ENCODE results near the gene HECTD4.
"Not testable (repeated sequence)": the region's sequence is repeated elsewhere in the genome, so short reads cannot be mapped to it uniquely, and the experiment has no call there.

HECTD4 gene

DNA sequence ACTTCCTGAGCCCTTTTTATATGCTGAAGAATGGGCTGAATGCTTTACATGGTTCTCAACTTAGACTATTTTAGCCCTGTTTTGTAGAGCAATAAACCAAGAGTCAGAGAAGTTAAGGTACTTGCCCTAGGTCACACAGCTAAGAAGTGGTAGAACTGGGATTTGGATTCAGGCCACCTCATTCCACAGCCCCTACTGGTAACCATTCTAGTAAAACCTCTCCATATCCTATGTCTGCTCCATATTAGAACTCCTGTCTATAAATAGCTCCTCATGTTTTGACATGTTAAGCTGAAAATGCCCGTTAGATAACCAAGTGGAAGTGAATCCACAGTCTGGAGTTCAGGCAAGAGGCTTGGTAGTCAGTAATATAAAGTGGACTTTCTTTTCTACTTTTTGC, 111.6 kb downstream of the HECTD4 start:
- no peak for DNase-seq (ENCODE audit: low read depth in 2 of 2)

DNA sequence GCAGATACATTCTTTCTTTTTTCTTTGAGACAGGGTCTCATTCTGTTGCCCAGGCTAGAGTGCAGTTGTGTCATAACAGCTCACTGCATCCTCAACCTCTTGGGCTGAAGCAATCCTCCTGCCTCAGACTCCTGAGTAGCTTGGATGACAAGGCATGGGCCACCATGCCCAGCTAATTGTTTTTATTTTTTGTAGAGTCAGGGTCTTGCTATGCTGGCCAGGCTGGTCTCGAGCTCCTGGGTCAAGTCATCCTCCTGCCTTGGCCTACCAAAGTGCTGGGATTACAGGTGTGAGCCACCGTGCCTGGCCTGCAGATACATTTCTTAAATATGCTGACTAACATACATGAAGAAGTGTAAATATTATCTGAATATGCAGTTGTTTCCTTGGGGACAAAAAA, 115.8 kb downstream of the HECTD4 start:
- DNase-seq (ENCODE audit: low read depth in 2 of 2) = no peak

DNA sequence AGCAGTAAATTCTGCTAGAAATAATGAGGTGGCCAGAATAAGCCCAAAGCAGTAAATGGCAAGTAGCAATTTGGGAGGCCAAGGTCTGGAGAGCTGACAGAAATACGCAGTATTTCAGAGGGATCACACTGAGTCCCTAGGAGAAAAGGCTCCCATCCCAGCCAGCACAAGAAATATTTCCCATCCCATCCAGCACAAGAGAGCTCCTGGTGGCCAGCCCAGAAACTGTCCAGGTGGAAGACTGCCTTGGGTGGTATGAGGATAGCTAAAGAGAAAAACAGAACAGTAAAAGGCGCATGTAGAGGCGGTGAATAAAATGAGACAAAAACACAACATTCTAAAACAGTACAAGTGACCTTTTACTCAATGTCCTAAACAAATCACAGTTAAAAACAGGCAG, 120.7 kb downstream of the HECTD4 start:
- no peak for DNase-seq (ENCODE audit: low read depth in 2 of 2)

DNA sequence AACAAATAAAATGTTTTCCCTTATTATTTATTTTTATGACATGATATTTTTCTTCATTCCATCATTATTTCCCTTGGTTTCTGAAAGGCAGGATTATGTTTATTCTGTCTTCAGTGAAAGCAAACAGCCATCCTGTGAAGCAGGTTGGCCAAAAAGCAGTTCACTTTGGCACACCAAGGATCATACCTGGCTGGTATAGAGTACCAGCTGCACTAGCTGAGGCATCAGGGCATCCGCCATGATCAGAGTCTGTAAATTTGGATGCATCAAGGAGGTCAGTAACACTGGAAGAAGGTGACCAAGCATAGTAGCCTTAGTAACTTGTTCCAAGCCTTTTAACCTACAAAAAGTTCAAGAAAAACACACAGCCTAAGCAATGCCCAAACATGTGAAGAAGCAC, 123.3 kb downstream of the HECTD4 start:
- DNase-seq (ENCODE audit: low read depth in 2 of 2) = no peak

DNA sequence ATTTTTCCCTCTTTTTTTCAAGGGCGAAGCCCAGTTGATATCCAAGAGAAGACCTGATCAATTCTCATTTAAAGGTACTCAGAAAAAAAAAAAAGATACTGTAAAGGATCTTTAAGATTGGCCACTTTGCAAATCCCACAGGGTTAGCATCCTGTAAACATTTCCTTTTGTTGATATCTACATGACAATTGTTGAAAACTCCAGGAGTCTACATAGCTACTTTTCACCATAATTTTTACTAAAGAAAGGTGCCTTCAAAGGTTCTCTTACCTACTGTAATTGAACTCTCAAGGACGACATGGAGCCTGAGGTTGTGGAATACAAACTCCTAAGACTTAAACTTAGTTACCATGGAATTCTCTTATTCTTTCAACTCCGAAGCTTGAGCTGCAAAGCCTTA, 125.5 kb downstream of the HECTD4 start:
- DNase-seq (ENCODE audit: low read depth in 2 of 2) = no peak

DNA sequence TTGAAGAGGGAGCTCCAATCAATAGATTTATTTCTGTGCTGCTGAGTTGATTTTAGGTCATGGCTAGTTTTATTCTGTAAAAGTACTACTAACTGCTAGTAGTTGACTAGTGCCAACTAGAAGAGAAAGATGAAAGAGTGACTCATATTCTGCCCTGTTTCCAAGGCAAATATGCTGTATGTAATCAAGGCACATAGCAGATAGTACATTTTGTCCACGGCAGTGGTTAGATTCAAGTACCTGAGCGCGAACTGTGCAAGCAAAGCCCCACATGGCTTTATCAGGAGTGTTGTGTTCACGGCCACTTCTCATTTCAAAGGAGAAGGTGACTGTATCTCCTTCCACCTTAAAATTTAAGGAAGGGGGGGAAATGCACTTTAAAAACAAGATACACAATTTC, 130.0 kb downstream of the HECTD4 start:
- DNase-seq (ENCODE audit: low read depth in 2 of 2) = no peak

DNA sequence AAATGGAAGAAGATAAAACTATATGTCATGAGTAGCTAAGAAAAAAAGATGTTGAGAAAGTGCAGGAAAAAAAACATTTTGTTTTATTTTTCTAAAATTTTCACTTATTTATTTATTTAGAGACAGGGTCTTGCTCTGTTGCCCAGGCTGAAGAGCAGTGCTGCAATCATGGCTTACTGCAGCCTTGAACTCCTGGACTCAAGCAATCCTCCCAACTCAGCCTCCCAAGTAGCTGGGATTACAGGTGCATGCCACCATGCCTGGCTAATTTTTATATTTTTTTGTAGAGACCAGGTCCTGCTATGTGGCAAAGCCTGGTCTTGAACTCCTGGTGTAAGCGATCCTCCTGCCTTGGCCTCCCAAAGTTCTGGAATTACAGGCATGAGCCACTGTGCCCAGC, 137.3 kb downstream of the HECTD4 start:
- not testable (repeated sequence) for DNase-seq (ENCODE audit: low read depth in 2 of 2)

DNA sequence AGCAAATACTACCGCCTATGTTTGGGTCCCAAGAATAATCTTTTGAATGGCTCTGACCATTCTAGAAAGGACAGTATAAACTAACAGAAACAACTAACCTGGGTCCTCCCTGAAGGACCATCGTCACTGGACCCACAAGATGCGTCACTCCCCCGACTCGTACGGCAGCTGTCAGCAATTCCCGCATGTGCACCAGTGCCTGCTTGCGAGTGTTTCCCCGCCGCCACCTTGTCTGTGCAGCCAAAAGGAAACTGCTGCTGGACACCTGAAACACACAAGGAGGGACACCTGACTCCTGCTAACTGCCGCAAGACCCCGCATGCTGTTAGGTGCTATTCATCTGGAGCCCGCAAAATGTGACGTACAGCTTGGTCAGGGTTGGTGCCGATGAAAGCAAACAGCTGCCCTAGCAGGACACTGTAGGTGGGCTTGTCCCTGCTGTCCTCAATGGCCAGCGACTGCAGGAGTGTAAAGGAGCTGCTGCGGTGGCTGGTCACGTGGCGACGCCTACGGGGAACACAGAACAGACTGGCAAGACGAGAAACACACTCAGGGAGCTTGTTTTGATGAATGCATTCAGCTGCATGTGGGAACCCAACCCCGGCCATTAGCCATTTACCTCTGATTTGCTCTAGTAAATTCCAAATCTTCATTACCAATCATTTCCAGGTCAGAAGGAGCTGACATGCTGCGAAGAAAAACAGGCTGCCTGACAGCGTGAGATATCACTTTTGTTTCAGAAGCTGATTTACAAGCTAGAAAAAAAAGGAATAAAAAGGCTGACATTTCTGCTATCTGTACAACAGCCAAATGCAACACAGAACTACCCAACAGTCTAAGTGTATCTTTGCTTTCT, 138.7 kb downstream of the HECTD4 start:
- DNase-seq (ENCODE audit: low read depth in 2 of 2) = no peak

DNA sequence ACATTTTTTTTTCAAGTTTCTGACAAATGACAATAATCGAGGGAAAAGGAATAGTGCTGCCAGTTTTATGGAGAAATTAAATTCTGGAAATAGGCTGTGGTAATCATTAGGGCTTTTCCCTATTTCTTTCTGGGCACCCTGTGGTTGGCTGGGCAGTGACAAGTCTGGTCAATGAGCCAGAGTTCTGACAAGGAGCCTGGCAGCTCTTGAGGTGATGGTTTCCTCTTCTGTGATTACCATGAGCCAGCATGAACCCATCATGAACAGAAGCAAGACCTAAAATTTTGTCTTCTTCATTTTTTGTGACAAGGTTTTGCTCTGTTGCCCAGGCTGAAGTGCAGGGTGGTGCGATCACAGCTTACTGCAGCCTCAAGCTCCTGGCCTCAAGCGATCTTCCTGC, 141.1 kb downstream of the HECTD4 start:
- DNase-seq (ENCODE audit: low read depth in 2 of 2) = no peak

DNA sequence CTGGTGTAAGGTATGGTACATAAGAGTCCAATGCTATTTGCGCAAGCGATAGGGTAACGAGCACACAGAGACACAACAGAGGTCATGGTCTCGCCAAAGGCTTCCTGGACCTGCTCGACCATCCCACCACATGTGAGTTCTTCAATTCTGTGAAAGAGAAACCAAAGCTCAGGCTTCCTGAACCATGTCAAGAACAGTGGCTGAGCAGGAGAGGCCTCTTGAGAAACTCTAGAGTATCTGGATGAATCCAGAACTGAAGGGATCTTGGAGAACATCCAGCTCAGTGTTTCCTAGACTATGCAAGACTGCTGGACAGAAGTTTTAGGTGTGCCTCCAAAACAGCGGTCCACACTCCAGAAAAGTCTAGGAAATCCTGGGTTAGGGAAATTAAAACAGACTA, 142.3 kb downstream of the HECTD4 start:
- no peak for DNase-seq (ENCODE audit: low read depth in 2 of 2)

DNA sequence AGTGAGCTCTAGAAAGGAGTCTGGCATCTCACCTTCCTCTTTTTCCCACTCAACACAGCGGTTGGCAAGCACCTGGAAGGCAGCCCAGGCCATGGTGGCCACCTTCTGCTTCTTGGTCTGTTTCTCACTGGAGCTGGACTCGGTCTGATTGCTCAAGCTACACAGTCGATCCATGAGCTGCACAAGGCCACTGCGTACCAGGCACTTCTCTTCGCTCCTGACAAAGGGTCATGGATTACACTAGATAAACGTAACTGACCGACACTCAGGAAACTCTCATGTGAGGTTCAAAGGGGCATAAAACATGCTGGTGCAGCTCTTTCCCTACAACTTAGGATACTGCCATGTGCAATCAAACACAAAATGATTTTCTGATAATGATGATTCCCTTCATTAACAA, 143.2 kb downstream of the HECTD4 start:
- DNase-seq (ENCODE audit: low read depth in 2 of 2) = no peak

DNA sequence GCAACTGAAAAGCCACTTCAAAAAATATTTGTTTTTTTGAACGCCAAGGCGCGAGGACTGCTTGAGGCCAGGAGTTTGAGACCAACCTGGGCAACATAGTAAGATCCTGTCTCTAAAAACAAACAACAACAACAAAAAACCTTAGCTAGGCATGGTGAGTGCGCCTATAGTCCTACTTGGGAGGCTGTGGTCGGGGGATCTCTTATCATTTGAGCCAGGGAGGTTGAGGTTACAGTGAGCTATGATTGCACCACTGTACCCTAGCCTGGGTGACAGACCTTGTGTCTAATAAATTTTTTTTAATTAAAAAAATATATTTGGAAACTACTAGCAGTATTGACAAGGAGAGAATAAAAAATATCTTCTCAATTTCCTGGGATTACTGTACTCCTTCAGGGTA, 143.8 kb downstream of the HECTD4 start:
- DNase-seq (ENCODE audit: low read depth in 2 of 2) = no peak

DNA sequence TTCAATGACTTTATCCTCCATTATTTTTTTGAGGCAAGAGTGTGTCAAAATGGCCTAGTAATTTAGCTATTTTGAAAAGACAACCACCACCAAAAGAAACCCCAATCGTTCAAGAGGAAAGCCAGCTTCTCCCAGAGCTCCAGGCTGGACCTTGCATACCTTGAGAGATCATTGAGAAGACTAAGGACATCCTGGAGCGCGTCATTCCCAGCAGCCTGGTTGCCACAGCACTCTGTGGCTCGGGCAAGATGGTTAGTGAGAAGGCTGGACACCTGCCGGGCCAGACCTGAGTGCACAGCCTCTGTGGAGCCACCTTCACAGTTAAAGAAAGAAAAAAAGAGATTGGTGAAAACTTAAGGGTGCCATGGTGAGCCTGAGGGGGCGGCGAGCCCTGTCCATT, 145.4 kb downstream of the HECTD4 start:
- DNase-seq (ENCODE audit: low read depth in 2 of 2) = no peak

DNA sequence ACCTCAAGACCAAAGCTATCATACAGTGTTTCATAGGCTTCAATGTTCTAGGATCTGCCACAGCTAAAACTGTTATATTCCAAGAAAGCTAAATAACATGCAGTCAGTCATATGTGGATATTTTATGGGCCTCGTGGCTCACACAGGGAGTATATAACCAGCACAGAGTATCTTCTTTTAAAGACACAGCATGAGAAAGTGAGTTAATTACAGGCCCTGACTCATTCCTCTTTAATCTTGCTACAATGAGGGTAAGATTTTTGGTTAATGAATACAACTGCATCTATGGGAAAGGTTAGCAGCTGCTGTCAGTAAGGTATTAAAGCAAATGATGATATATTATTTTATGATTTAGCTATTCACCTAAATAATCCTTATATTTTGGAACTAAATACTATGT, 145.8 kb downstream of the HECTD4 start:
- no peak for DNase-seq (ENCODE audit: low read depth in 2 of 2)

DNA sequence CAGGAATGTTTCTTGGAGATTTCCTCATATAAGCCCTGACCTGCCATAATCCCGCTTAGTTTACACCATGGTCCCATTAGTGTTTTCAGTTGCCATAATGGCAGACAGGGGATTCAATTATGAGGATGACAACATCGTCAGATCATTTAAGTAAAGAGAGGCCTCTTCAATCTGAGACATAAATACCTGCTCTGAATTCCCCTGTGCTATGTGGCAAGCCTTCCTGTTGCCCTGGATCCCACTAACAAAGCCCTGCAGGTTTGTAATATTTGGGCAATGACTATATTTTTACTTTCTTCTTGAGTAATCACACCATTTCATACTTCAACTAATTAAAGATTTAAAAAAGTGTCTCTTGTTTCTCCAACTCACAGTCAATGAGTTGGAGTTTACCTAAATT, 147.9 kb downstream of the HECTD4 start:
- DNase-seq (ENCODE audit: low read depth in 2 of 2) = no peak

DNA sequence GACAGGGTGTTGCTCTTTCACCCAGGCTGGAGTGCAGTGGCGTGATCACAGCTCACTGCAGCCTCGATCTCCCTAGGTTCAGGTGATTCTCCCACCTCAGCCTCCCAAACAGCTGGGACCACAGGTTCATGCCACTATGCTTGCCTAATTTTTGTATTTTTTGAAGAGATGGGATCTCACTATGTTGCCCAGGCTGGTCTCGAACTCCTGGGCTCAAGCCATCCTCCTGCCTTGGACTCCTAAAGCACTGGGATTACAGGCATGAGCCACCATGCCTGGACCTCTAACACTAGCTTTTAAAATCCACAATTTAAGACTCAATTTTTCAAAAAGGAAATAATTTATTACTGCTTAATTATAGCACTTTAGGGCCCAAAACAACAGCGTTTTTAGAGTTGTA, 149.0 kb downstream of the HECTD4 start:
- no peak for DNase-seq (ENCODE audit: low read depth in 2 of 2)

DNA sequence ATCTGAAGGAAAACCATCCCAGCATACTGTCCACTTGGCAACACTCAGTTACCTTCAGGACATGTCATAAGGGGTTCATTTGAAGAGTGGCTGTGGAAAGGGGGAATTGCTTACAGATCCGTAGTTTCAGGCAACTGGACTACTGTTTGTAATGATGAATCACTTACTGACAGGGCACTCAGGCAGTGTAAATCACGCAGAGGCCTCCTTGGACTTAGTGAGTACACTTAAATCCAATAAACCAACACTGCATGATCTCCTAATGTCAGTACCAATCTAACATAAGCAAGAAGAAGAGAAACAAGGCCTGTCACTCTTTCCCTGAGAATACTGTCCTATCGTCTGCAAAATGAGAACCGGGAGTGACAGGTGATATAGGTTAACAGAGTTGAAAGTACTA, 152.1 kb downstream of the HECTD4 start:
- no peak for DNase-seq (ENCODE audit: low read depth in 2 of 2)

DNA sequence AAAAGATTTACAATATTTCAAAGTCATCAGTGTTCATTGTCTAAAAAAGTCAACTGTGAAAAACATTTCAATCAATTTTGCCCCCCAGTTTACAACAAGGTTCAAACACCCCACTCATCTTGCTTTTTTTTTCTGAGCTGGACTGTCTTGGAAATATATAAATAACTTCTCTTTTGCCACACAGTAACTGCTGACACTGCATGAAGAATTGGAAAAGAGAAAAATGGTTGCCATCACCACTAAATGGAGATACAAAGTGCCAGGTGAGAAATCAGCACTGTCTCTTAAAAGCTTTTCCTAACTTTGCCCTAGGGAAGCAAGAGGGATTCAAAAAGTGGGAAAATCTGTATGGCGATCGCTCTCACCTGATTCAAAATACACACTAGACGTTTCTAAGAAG, 155.5 kb downstream of the HECTD4 start:
- DNase-seq (ENCODE audit: low read depth in 2 of 2) = no peak

DNA sequence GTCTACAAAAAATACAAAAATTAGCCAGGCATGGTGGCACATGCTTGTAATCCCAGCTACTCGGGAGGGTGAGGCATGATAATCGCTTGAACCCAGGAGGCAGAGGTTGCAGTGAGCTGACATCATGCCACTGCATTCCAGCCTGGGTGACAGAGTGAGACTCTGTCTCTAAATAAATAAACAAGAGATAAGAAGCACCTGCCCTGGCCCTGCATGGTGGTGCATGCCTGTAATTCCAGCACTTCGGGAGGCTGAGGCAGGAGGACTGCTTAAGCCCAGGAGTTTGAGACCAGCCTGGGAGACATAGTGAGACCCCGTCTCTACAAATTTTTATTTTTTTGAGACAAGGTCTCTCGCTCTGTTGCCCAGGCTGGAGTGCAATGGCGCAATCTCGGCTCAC, 161.6 kb downstream of the HECTD4 start:
- not testable (repeated sequence) for DNase-seq (ENCODE audit: low read depth in 2 of 2)

DNA sequence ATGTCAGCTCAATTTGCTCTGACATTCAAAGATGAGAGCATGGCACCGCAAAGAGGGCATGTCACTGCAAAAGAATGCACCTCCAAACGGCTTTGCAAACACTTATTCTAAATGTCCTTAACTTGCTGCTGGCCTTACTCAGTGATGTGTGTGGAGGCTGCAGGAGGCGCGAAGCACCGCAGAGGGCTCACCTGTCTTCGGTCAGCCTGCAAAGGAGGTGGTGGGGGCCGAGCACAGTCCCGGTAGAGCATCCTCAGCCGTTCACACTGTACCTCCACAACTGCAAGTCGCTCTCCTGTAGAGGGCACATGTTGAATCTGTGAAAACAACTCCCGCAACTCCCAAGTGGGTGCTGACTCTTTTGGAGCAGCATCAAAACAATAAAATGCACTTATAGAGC, 163.0 kb downstream of the HECTD4 start:
- no peak for DNase-seq (ENCODE audit: low read depth in 2 of 2)

DNA sequence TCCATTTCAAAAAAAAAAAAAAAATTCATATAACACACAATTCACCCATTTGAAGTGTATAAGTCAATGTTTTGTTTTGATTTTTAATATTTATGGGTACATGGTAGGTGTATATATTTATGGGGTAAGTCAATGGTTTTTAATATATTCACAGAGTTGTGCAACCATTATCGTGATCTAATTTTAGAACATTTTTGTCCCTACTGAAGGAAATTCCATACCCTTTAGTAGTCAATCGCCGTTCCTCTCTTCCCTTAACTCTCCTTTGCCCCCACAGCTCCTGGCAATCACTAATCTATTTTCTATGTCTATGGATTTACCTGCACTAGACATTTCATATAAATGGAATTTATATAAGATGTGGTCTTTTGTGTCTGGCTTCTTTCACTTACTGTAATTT, 164.1 kb downstream of the HECTD4 start:
- DNase-seq (ENCODE audit: low read depth in 2 of 2) = no peak

DNA sequence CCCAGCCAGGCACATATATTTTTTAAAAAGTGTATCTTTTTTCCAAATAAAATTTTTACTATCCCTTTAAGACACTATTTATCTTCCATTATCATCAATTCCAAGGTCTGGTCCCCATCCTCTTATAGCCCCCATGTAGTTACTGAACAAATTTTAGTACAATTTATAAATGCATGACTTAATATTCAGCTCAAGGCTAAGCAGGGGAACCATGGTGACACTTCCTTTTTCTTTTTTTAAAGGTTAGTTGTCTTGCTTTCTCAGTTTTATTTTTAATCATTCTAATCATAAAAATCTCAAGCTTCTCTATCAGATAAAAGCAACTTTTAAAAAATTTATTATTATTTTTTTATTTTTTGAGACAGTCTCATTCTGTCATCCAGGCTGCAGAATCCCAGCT, 164.6 kb downstream of the HECTD4 start:
- no peak for DNase-seq (ENCODE audit: low read depth in 2 of 2)

DNA sequence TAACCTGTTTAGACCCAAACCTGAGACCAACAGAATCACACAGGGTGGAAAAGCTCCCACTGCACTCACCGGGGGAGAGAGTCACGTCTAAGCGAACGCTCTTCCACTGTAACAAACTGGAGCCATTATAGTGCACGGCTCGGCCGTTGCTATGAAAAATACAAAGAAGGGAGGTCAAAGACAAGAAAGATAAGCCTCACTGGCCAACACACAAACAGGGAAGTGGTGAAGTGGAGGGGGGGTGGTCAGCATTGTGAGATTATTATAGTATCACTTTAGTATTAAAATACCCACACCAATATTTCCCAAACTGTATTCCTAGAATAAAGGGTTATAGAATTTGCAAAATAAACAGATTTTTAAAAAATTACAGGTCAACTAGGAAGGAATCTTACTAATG, 166.0 kb downstream of the HECTD4 start:
- no peak for DNase-seq (ENCODE audit: low read depth in 2 of 2)

DNA sequence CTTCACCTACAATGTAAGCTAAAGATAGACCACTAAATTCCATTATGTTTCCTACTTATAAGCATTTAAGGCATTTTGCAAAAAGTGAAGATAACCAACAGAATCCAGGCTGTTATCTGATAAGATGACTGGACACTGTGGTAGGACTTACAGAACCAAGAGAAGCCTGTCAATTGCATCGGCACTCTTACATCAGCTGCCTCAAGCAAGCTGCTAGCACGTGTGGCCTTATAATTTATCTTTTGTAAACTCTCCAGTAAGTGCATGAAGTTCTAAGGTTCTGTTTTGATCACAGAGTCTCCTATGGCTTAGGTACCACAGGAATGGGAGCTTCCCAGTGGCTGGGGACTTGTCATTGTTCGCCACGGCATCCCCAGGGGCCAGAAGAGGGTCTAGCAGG, 168.2 kb downstream of the HECTD4 start:
- DNase-seq (ENCODE audit: low read depth in 2 of 2) = no peak

Measured in stimulated activated CD8-positive, alpha-beta memory T cell treated with anti-CD3 and anti-CD28 coated beads, Interleukin-15, amount 100 ng/mL, for 4 hours (primary cell).